Measurements from ENCODE around the gene NWD2. TPM values are rescaled to one million over a fixed set of nuclear protein-coding genes. Genes with fewer than 3 reads are reported as not detected.

NWD2 gene
- total RNA-seq, 4 donors from 2014 or later: 0.16 to 2.1 (median 0.61) TPM

- TF ChIP-seq POLR2AphosphoS5 (IDR thresholded peaks at IDR 0.05): no peak
- TF ChIP-seq CTCF (IDR thresholded peaks at IDR 0.05): no peak
- no peak for TF ChIP-seq POLR2A (IDR thresholded peaks at IDR 0.05)
- TF ChIP-seq EP300 (IDR thresholded peaks at IDR 0.05): no peak
- H3K9me3 ChIP-seq: no peaks in the 10 kb centered on the region
- H3K27ac ChIP-seq: no peak overlapping the region
- WGBS: 72% methylated on average over 3 of the region's 3 CpGs
- H3K4me3 ChIP-seq: no peak overlapping the region
- H3K4me1 ChIP-seq: no peaks in the 10 kb centered on the region
- no peaks in the 10 kb centered on the region for H3K36me3 ChIP-seq
- DNase-seq (ENCODE audit: low spot score in 2 of 2): no peak
- H3K27me3 ChIP-seq: peaks cover 3% of the 10 kb centered on the region
Measured at GRCh38 chr4:37467223-37467622, 222.7 kb downstream of the NWD2 start.

GRCh38 chr4:37467824-37468223 is 223.3 kb downstream of the NWD2 start:
- Histone ChIP-seq H3K36me3 (no peaks in the 10 kb centered on the region), H3K4me3 (no peak overlapping the region), H3K4me1 (no peaks in the 10 kb centered on the region), H3K9me3 (no peaks in the 10 kb centered on the region), H3K27me3 (peaks cover 3% of the 10 kb centered on the region), H3K27ac (no peak overlapping the region)
- TF ChIP-seq CTCF (IDR thresholded peaks at IDR 0.05) (no peak), EP300 (IDR thresholded peaks at IDR 0.05) (no peak), POLR2AphosphoS5 (IDR thresholded peaks at IDR 0.05) (no peak), POLR2A (IDR thresholded peaks at IDR 0.05) (no peak)
- 90% methylated on average over 4 of the region's 4 CpGs for WGBS
- no peak for DNase-seq (ENCODE audit: low spot score in 2 of 2)

- peaks cover 7% of the 10 kb centered on the region for H3K27me3 ChIP-seq
- TF ChIP-seq POLR2A (IDR thresholded peaks at IDR 0.05): no peak
- no peak for TF ChIP-seq POLR2AphosphoS5 (IDR thresholded peaks at IDR 0.05)
- no peak for TF ChIP-seq CTCF (IDR thresholded peaks at IDR 0.05)
- no peak for TF ChIP-seq EP300 (IDR thresholded peaks at IDR 0.05)
- H3K9me3 ChIP-seq: no peaks in the 10 kb centered on the region
- no peak overlapping the region for H3K4me3 ChIP-seq
- DNase-seq (ENCODE audit: low spot score in 2 of 2): no peak
- 90% methylated on average over 2 of the region's 2 CpGs for WGBS
- no peaks in the 10 kb centered on the region for H3K36me3 ChIP-seq
- H3K27ac ChIP-seq: no peak overlapping the region
- no peaks in the 10 kb centered on the region for H3K4me1 ChIP-seq
Measured at GRCh38 chr4:37469286-37469685, 224.7 kb downstream of the NWD2 start.

- 66% methylated on average over 1 of the region's 1 CpG for WGBS
- Histone ChIP-seq H3K4me1 (no peaks in the 10 kb centered on the region), H3K27ac (no peak overlapping the region), H3K9me3 (no peaks in the 10 kb centered on the region), H3K36me3 (no peaks in the 10 kb centered on the region), H3K27me3 (peaks cover 7% of the 10 kb centered on the region), H3K4me3 (no peak overlapping the region)
- DNase-seq (ENCODE audit: low spot score in 2 of 2): no peak
- TF ChIP-seq CTCF (IDR thresholded peaks at IDR 0.05): no peak
Measured at GRCh38 chr4:37470245-37470644, 225.7 kb downstream of the NWD2 start.

GRCh38 chr4:37471093-37471492 is 226.6 kb downstream of the NWD2 start:
- Histone ChIP-seq H3K9me3 (no peaks in the 10 kb centered on the region), H3K27me3 (peaks cover 7% of the 10 kb centered on the region), H3K4me3 (no peak overlapping the region), H3K4me1 (no peaks in the 10 kb centered on the region), H3K36me3 (no peaks in the 10 kb centered on the region), H3K27ac (no peak overlapping the region)
- DNase-seq (ENCODE audit: low spot score in 2 of 2): no peak
- WGBS: 97% methylated on average over 1 of the region's 1 CpG
- TF ChIP-seq POLR2A (IDR thresholded peaks at IDR 0.05) (no peak), EP300 (IDR thresholded peaks at IDR 0.05) (no peak), POLR2AphosphoS5 (IDR thresholded peaks at IDR 0.05) (no peak), CTCF (IDR thresholded peaks at IDR 0.05) (no peak)
